ENCODE data around the gene MED20.

DNA sequence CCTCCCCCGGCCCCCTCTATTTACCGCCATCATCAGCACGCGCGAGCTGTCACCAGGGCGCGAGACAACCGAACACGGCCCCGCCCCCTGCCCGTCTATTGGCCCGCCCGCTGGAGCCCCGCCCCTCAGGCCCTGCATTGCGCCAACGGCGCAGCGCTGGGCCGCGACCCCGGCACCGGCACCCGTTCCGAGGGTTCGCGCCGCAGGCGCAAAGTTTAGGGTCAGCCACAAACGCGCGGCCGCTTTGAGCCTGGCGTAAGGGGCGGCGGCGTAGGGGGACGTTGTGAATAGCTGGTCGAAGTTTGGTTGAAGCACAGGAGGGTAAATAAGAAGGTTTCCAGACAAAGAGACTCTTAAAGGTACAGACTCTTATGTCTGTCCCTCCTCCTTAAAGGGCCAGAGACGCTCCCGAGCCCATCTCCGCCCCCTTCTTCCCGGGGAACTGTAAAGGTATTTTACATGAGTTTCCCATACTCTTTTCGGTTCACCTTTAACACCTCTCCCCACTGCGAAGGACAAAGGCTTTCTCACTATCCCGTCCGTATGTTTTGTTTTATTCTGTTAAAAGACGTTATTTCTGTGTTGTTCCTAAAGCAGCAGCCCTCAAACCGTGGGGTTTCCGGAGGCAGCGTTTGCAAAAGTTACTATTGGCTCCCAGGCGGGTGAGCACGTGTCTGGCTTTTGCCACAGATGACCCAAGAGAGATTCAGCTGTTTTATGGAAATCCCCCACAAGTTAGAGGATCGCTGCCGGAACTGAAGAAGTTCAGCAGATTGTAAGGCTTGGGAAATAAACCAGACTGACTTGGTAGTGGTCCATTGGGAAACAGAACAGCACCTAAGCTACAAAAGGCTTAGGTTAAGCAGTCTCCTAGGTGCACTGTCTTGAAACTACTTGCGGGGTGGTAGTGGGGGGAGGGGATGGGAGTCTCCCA, 25.4 kb downstream of the MED20 start, which contains the start of gene USP49:
- no peak for TF ChIP-seq POLR2A (IDR thresholded peaks at IDR 0.05)
- no peak for TF ChIP-seq CTCF (IDR thresholded peaks at IDR 0.05 in 8 of 11, conservative IDR thresholded peaks at IDR 0.05 in 3 of 11)
- TF ChIP-seq POLR2AphosphoS5 (IDR thresholded peaks at IDR 0.05), result peak; percentile 54 to 86 (median 78)
